Umbilical cord (tissue), 2 donors: ENCODE results near the gene TKFC. TPM values are rescaled to one million over a fixed set of nuclear protein-coding genes. Genes with fewer than 3 reads are reported as not detected.
A peak's percentile ranks its signal among the peaks of the same experiment; 100 is the strongest.

Experiments used
- DNase-seq: peaks from one replicate; pipeline ENCODE4 v3.0.0-alpha.2; 2015; ENCODE audit warnings: low spot score
- total RNA-seq: library from RNA; depleted of rRNA; stranded (reverse); fragments of >200 nt; gene quantifications from one replicate; pipeline ENCODE4 v1.2.3, GENCODE V29; 2014; ENCODE audit warnings: low replicate concordance; ENCODE audit not compliant: insufficient read depth

Gene TKFC
- total RNA-seq, 1 donor from 2014 or later, result 22.4 TPM

DNA sequence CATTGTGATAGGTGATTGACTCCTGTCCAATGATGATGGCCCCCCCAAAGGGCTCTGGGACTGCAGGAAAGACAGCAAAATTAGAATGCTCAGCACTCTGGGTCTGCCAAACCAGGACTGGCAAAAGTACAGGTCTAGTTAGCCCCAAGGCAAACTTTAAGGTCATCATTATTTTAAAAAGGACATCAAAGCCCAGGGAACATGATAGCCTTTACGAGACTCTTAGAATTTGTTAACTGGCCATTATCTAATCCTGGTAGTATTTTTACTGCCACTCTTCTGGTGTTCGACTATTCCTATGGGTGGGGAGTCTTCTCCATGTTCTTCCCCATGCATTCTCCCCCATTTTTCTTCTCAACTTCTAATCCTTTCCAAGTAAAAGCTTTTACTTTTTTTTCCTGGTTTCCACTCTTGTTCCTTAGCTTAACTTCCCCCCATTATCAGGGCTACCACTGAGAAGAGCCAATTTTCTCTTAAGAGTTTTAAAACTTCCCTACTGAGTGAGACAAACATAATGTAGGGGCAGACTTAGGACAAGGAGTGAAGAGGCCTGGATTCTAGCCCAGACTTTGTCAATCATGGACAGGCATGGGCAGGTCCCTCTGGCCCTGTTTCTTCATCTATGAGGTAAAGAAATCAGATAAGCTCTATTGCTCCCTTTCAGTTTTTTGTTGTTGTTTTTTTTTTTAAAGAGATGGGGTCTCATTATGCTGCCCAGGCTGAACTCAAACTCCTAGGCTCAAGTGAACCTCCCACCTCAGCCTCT lies 7.2 kb upstream of the TKFC start:
- peak; percentile 60 for DNase-seq

DNA sequence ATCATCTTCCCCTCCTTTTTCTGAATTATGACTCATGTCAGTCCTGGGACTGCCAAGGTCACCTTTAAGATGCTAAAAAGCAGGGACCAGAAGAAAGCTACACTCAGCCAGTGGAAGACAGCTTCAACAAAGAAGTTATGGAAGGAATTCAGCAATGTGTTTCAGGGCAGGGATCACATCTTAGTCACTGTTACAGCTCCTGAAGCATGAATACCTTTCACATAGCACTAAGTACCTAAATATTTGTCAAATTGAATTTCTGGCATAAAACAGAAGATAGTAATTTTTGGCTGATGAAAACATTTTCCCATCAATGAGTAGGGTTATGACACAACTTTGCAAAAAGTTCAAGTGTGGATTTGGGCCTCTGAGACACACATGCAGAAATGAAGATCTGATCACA lies 5.4 kb upstream of the TKFC start:
- DNase-seq, result no peak

DNA sequence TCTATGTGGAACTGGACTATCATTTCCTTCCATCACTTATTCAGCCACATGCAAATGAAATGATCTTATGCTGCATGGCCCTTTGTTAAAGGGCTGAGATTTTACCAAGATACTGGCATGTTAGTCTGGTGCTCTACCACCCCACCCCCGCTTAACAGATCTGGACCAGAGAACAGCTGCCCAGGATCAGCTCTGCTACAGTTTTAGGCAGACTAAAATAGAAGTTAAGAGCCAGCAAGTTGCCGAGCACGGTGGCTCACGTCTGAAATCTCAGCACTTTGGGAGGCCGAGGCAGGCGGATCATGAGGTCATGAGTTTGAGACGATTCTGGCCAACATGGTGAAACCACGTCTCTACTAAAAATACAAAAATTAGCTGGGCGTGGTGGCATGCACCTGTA lies 4.7 kb upstream of the TKFC start:
- DNase-seq, result no peak

DNA sequence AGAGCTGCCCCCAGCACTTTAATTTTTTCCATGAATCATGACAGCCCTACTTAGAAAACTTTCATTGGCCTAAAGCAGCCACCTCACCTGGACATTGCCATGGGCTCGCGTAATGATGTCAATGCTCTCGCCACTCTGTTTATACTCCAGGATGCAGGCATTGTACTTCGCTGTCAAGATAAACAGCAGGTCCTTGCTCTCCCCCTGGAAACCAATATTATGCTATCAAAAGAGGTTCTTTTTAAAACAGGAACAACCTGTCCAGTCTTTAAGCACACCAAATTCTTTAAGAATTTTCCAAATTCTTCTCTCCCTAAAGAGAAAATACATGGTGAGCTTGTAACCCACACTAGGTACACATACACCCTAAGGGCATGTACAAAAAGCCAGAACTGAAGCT lies 3.2 kb upstream of the TKFC start:
- DNase-seq, result peak; percentile 15

DNA sequence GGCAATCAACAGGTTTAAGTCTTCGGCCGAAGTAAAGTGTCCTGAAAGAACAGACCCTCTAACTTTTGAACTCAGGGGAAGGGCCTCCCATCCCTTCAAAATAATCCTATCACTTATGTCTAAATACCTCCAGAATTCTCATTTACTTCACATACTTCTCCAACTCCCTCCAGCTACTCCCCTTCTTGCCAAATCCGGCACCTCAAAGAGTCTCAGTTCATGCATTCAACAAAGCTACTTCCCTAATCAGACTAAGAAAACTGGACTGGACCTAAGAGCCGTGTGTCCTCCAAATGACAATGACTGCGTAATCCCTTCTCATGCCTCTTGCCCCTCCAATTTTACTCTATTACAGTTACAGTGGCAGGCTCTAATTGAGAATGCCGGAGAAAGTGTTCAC lies 1.4 kb upstream of the TKFC start:
- DNase-seq, result no peak

DNA sequence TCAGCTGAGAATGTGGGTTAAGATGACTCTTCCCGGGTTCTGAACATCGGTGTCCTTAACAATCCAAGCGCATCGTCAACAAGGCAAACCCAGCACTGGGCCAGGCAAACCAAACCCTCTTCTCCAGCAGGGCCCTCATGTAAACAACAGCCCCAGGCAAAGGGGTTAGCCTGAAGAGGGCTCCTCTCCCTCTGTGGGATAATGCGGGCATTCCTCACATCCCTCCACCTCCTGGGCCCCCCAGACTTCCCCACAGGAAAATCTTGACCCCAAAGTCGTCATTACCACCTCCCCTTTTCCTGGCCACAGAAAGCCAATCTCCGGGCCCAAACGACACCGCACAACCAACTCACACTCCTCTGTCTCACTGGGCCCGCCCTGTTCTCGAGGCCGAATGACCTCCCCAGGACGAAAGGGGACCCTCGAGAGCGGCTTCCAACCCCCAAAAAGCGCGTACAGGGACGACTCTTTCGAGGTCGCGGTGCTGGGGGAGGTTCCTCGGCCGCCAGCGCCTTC lies 689 bp upstream of the TKFC start:
- peak; percentile 27 for DNase-seq

DNA sequence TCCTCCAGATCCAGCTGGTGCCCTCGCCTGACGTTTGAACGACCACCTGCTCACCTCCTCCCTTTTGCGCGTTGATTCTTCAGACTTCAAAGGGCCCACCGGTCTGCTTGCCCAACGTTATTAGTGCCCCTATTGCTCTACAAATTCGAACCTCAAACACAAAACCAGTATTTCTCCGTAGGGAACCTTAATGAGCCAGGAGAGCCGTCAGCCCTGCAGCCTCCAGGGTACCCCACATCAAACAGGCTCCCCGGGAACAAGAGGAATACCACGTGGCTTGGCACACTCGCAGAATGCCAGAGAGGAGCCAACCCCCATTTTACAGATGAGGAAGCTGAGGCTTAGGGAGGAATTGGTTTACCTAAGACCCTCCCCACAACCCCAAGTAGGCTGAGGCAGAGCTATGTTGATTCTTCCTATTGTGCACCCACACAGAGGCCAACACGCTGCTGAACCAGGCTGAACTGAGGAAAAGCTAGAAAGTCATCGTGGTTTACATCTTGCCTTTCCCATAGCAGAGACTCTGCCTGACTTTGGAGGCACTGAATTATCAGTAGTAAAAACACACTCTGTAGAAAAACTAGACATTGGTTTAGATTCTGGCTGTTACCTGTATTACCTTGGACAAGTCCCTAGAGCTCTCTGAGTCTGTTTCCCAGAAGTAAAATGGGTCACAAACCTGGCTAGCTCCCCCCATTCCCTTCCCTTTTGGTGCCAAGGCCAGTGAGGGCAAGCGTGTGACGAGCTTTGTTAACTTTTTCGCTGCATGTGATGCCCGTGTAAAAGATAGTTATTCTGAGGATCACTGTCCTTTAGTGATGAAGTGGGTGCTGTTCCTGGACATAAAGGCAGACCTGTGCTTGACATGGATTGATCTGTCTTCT lies 764 bp downstream of the TKFC start:
- no peak for DNase-seq

DNA sequence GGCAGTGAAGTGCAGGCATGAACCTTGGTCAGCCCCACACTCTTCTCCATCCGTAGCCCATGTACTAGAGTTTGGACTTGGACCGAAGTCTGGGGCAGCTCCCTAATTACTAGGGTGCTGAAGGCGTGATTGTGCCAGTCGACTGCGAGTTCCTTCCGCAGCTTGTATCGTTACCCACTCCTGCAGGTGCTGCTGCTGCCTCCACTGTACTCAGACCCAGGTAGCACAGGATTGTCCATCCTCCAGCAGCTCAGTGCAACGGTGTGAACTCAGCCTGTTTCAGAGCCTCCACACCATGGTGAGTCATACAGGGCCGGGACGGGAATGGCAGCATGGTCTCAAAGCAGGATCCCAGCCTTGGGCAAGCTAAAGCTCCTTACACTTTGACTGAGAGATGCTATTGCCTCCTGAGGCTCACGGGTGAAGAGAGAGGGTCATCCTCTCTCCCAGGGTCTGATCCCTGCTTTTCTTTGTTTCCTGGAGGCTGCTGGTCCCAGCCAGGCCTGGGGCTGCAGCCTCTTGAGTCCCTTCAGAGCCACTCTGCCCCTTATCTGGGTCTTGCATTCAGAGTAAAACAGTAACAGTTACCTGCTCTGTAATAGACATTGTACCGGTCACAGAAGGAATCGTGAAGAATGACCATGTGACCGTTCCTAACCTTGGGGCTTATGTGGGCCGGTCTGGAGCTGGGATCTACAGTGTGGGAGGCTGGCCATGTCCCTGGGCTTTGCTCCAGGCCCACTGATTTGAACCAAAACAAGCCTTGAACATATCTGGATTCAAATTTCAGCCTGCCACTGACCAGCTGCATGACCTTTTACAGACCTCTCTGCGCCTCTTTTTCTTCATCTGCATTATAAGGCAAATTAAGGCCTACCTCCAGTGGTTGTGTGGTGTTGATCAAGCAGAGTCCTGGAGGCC lies 1.7 kb downstream of the TKFC start:
- DNase-seq, result no peak

DNA sequence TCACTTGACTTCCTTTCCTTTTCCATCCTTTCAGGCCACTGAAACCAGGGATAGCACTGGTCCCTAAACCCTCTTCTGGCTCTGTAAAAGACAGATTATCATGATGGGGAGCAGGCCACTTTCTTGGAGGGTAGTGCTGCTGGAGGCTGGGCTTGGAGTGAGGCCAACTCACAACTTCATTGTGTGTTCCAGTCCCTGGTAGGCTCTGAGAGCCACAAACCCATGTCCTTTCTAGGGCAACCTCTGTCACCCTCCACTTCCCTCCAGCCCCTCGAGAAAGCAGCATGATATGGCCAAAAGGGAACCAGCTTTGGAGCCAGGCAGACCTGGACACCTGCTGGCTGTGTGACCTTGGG lies 2.3 kb downstream of the TKFC start:
- DNase-seq, result peak; percentile 32

DNA sequence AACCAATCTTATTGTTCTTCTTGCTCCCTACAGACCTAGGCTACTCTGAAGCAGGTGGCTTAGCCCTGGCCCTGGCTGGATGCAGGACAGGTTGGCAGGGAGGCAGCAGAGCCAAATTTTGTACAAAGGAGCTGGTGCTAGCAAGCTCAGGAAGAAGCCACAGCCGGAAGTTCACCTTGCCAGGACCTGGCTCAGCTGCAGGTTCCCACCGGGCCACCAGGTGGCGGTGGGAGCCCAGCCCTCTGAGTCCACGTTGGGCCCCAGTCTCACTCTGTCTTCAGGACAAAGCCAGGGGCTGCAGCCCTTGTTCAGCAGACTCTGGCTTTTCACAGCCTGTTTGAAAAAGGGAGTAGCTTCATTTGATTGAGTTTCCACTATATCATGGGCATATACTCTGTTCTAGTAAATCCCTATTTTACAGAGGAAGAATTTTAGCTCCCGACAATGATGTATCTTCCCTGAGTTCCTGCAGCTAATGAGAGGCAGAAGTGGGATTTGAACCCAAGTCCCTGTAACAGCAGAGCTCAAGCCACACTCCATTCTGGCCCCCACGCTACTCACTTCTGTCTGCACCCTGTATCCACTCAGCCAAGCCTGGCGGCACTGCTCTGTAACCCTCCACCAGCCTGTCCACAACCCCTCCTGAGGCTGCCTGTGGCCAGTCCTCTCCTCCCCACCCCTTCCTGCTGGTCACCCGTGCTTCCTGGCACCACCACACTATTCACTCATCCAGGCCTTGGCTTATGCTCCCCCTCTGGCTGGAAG lies 3.3 kb downstream of the TKFC start:
- DNase-seq, result peak; percentile 76

DNA sequence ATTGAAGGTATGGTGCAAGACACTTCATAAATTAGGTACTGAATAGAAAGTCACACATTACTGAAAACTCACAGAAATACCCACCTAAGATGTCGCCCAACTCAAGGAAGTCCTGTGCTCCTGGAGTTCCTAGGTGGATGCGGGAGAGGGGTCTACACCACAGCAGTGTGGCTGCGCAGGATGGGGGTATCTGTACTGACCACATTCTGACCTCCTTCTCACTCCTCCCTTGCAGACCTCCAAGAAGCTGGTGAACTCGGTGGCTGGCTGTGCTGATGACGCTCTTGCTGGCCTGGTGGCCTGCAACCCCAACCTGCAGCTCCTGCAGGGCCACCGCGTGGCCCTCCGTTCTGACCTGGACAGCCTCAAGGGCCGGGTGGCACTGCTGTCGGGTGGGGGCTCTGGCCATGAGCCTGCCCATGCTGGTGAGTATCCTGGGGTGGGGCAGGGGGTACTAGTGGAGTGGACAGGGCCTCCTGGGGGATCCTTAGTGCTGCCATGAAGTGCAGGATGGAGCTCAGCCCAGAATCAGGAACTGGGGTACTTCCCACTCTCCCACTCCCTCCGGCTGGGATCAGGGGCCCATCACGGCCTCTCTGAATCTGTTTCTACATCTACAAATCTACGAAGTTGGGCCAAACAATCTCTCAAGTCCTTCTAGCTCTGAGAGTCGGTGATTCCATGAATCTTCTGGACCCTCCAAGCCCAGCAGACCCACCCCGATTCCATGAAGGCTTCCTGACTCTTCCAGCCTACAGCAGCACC lies 4.9 kb downstream of the TKFC start:
- DNase-seq, result no peak

DNA sequence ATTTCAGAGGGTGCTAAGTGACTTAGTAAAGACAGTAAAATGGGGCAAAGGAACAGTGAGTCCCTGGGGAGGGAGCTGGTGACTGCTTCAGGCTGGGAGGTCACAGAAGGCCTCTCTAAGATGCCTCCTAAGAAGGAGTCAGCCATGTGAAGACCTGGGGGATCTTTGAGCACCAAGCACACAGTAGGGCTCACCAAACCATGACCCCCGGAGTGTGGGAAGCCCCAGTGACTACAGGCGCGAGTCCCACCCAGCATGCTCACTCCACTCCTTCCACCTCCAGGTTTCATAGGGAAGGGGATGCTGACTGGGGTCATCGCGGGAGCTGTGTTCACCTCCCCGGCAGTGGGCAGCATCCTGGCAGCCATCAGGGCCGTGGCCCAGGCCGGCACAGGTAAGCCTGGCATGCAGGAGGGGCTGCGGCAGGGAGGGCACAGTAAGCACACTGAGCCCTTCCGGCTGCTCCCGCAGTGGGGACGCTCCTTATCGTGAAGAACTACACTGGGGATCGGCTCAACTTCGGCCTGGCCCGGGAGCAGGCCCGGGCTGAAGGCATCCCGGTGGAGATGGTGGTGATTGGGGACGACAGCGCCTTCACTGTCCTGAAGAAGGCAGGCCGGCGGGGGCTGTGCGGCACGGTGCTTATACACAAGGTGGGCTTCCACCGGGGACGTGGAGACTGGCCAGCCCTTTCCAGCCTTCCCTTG lies 5.9 kb downstream of the TKFC start:
- no peak for DNase-seq

DNA sequence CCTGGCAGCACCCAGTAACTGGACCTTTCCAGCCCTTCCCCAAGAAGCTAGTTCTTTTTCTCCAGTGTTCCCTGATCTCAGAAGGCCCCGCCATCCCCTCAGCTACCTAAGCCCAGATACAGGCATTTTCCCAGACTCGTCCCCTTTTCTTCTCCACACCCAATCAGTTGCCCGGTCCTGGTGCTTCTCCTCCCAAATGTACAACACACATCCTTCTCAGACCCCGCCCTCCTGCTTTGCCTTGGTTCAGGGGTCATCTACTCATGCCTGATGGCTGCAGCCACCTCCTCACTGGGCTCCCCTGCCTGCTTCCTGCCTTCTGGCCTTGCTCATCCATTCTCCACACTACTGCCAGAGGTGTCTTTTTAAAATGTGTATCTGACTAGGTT lies 6.5 kb downstream of the TKFC start:
- no peak for DNase-seq

DNA sequence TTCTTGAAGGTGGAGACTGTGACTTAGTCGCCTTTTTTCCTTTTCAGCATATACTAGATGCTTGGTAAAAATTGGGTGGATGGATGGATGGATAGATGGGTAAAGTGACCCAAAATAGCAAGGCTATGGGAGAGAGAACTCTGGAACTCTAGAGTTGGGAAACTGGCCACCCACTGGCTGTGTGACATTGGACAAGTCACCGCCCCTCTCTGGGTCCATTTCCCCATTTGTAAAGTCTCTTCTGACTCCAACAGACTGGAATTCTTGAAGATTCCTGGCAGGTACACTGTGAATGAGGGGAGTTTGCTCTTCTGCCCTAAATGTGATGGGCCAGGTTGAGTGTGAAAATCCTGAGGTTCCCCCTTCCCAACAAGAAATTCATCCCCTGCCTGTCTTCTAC lies 8.0 kb downstream of the TKFC start:
- no peak for DNase-seq

DNA sequence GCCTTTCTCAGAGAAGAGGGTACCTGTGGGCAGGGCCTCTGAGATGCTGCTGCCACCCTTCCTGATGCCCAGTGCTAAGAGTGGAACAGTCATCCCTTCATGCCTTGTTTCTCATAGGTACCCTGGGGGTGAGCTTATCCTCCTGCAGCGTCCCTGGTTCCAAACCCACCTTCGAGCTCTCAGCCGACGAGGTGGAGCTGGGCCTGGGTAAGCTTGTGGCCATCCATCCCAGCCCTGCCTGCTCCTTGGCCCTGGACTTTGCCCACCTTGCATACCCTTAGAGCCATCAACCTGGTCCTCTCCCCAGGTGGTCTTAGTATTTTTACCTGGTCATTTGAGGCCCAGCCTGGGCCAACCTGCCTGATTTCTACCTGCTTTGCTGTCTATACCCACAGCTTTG lies 8.7 kb downstream of the TKFC start:
- DNase-seq, result no peak

DNA sequence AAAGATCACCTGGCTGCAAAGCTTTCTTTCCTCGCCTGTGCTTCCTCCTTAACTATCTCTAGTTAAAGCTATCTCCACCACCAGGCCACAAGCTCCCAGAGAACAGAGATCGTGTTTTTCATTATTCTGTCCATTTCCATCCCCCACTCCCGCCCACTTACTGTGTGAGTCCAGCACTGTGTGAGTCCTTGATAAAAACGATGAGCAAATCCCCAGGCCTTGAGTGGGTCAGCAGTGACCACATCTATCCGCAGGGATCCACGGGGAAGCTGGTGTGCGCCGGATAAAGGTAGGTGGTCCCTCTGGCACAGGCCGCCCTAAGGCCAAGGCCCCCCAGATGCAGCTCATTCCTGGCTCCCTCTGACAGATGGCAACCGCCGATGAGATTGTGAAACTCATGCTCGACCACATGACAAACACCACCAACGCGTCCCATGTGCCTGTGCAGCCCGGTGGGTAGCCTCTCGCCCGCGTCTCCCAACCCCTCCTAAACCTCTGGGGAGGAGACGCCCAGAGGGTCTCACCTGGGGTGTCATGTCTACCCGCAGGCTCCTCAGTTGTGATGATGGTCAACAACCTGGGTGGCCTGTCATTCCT lies 9.3 kb downstream of the TKFC start:
- no peak for DNase-seq

DNA sequence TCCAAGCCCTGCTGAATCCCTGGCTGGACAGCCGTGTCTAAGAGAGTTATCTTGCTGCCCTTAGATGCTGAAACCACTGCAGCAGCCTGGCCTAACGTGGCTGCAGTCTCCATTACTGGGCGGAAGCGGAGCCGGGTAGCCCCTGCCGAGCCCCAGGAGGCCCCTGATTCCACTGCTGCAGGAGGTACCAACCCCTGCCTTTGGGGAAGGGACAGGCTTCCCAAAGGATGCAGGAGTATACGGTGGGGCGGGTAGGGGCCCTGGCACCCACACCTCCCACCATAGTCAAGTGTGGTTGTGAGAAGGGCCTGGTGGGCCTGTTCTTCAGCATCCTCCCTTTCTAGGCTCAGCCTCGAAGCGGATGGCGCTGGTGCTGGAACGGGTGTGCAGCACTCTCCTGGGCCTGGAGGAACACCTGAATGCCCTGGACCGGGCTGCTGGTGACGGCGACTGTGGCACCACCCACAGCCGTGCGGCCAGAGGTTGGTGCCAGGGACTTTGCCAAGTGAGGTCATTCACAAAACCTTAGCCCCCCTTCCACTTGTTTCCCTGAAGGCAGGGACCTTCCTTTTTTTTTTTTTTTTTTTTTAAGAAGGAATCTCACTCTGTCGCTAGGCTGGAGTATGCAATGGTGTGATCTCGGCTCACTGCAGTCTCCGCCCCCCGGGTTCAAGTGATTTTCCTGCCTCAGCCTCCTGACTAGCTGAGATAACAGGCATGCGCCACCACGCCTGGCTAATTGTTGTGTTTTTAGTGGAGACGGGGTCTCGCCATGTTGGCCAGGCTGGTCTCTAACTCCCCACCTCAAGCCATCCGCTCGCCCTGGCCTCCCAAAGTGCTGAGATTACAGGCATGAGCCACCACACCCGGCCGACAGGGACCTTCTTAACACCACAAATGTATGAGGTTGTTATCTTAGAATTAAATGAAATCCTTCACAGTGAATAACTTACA lies 11.0 kb downstream of the TKFC start:
- DNase-seq, result no peak

DNA sequence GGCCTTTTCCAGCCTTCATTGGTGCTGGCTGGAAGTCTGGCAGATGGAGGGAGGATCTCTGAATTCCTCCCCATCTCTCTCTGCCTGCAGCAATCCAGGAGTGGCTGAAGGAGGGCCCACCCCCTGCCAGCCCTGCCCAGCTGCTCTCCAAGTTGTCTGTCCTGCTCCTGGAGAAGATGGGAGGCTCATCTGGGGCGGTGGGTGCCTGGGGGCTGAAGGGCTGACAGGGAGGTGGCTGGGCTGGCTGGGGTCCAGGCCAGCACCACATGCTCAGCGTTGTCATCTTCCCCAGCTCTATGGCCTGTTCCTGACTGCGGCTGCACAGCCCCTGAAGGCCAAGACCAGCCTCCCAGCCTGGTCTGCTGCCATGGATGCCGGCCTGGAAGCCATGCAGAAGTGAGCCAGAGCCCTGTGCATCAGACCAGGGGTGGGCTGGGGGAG lies 12.2 kb downstream of the TKFC start:
- DNase-seq, result peak; percentile 83
